Nucleus accumbens (tissue), 56 donors: ENCODE data around the gene NAA20.

ENCODE experiments used
- DNase-seq, 56 donors: peaks; one replicate each; lab custom pipeline; 2025; lab: John Stamatoyannopoulos, UW

Gene NAA20

DNA sequence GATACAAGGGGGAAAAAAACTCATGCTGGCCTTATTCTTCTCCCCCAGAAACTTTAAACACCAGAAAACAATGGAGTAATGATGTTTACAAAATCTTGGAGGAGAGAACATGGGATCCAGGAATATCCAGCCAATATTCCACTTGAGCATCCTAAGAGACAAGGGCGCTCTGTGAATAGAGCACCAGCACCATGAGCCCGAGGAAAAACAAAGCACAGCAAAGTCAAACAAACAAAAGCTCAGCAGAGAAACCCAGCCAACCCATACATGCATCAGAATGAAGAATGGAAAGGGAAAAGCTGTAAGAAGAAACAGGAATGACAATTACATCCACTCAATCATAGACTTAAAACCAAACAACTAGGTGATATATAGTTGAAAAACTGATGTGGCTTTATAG lies 4.6 kb upstream of the NAA20 start:
- peak in 18 of 56 donors; percentile 18 to 51 (median 30) for DNase-seq

DNA sequence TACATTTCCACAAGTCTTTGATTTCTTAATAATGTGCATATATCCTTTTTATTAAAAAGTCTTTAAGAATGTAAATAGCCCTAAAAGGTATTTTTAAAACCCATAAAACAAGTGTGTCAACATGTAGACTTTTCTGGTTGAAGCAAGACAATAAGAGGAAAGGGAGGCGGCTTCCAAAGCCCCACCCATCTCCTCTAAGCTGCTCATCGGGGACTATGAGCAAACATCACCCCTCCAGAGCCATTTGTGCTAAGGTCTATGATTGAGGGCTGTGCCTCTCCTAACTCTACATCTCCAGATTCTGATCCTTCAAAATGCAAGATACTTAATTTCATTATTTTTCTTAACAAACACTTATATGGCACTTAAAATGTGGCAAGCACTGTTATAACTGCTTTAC lies 2.5 kb upstream of the NAA20 start:
- no peak for DNase-seq

DNA sequence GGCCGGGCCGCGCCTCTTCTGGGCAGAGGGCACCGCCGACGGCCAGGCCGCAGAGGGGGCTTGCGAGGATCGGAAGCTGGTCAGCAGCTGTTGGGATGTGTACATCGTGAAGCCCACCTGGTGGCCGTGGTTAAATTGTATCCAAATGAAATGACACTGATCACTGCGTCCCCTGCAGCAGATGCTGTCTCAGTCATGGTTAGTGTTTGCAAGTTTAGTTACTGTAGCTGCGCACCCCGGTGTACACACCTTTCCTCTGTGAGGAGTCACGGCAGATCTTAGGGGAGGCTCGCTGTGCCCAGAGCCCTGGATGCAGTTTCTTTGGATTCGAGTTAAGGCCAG lies 653 bp downstream of the NAA20 start:
- no peak for DNase-seq

- no peak for DNase-seq
These were observed 1.2 kb downstream of the NAA20 start for GRCh38 chr20:20018366-20018765.

DNA sequence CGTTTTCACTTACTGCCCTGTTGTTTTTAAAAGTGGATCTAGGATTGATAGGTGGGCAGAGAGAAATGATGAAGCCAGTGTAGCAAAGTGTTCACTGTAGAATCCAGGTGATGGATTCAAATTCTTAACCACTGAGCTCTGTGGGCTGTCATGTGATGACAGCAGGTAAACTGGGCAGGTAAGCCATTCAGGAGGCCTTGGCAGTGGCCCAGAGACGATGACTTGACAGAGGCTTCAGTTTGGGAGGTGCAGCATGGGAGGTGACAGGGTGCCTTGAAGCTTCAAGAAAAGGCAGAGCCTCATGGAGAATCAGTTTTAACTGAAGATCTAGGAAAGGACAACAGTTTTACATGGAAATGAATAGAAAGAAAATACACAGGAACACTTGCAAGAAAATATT lies 2.0 kb downstream of the NAA20 start:
- DNase-seq: no peak

DNA sequence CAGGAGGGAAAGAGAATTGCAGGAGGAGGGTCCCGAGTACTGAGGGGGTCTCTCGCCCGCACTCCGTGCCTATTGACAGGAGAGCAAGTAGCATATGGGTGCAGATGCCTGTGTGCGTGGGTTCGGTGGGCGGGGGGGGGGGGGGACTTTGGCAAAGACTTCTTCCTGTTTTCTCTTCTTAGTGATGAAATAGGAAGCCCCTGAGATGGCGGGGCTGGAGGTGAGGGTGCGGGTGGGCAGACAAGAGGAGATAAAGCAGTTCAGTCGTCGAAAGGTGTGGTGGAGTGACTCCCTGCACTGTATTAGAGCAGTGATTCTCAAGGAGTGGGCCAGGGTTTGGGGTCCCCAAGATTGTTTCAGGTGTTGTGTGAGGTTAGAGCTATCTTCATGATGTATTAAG lies 3.7 kb downstream of the NAA20 start:
- DNase-seq: no peak

GRCh38 chr20:20021835-20022234 lies 4.7 kb downstream of the NAA20 start:
- no peak for DNase-seq

GRCh38 chr20:20022498-20022897 lies 5.3 kb downstream of the NAA20 start:
- no peak for DNase-seq

GRCh38 chr20:20023395-20023794 lies 6.2 kb downstream of the NAA20 start:
- no peak for DNase-seq

GRCh38 chr20:20024942-20025341 lies 7.8 kb downstream of the NAA20 start:
- no peak for DNase-seq

DNA sequence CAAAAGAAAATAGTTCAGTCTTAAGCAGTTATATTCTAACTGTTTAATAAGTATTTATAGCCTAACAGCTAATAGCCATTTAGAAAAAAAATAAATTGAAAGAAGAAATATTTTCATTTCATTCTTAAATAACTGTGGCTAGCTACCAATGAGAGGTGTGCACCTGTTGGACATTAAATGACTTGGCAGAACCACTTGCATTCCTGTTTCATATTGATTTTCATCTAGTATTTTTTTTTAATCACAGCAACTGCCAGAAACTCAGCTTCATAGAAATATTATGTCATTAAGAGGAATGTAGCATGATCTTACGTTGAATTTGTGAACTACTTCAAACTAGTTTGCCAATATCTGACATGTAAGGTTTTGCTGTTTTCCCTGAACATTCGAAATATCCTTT lies 10.1 kb downstream of the NAA20 start:
- no peak for DNase-seq

- DNase-seq: no peak
These were observed 14.6 kb downstream of the NAA20 start for GRCh38 chr20:20031790-20032189.

DNA sequence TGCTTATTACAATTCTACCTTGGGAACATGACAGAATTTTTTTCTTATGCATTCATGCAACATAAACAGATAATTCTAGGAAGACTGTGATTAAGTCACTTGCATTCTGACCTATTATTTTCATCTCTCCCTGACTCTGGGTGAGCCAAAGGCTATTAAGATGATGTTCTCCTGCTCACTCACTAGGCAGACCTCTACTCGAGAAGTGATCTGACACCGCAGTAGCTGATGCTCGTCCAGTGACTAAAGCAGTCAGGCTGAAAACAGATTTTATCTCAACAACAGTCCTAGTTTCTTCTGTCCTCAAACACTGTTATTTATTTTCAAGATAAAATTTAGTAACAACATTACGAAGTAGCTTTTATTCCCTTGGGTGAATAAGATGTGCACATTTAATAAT lies 17.3 kb downstream of the NAA20 start:
- no peak for DNase-seq

- DNase-seq: no peak
These were observed 19.6 kb downstream of the NAA20 start for GRCh38 chr20:20036756-20037155.

- DNase-seq: no peak
These were observed 20.8 kb downstream of the NAA20 start for GRCh38 chr20:20037960-20038359.

- no peak for DNase-seq
These were observed 21.4 kb downstream of the NAA20 start for GRCh38 chr20:20038586-20038985.

DNA sequence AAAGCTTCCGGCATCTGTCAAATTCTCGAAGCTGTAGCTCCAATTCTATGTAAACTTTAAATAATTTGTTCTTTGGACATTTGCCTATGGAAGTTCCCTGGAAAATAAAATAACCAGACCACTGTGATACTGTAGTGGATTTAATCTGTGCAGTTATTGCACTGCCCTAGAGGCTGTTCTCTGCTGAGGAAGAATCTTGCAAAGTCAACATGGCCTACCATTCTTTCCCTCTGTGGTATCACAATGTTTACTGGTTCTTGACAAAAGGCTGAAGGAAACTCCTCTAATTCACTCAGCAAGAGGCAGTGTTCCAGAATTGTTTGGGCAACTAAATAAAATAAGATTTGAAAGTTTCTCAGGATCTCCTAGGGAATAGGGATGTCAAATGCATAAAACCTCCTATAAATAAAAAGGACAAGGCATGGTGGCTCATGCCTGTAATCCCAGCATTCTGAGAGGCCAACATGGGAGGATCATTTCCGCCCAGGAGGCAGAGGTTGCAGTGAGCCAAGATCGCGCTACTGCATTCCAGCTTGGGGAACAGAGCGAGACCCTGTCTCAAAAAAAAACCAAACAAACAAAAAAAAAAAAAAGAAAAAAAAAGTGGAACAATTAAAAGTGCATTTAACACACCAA lies 22.7 kb downstream of the NAA20 start:
- DNase-seq: no peak

DNA sequence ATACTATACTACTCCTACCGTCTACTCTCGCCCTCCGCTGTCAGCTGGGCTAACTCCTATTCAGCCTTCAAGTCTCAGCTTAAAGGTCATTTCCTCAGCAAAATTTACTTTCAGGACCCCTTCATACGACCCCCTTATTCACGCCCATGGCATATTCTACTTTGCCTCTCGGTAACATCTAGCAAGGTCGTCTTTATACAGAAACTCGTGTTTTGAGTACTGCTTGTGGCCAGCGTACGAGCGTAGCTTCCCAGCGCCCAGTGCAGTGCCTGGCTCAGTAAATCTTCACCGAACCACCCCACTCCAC lies 34.6 kb downstream of the NAA20 start:
- DNase-seq: no peak

GRCh38 chr20:20052074-20052970 lies 35.2 kb downstream of the NAA20 start, which contains the start of the genes CFAP61 and CRNKL1:
Gene CFAP61, plus strand, starts transcription at chr20:20052532. Its CDS starts 4,122 bp downstream, at chr20:20056654.
Gene CRNKL1, minus strand, starts transcription at chr20:20052466. Its CDS starts 124 bp downstream, at chr20:20052342.
- DNase-seq: peak; percentile 71 to 99 (median 94)

DNA sequence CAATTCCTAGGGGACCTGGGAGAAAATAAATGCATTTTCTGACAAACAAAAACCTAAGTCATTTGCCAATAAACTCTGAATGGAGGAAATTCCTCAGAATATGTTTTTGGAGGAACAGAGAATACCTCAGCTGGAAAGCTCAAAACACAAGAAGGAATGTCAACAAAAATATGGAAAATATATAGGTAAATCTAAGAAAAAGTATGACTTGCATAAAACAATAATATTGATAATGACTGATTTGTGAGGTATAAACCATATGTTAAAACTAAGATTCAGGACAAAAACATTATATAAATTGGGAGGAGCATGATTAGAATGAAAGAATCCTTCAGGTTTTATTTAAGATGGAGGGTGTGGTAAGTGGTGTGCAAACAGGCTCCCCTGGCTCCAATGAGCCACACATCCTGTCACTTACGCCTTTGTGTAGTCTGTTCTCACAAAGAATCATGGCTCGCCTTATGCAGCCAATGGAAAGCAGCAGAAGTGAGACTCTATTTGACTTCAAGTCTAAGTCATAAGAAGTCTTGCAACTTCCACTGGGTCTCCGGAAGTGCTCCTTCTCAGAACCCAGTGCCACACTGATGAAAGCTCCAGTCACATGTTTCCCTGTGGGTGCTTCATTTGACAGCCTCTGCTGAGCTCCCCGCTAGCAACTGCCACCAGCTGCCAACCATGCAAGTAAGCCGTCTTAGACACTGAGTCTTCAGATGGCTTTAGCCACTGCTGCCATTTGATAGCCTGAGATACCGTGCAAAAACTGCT lies 43.3 kb downstream of the NAA20 start:
- DNase-seq: no peak

GRCh38 chr20:20063941-20064702 lies 47.0 kb downstream of the NAA20 start:
- no peak for DNase-seq
